OCI-LY7 (cell line): ENCODE measurements around the gene PIGL. TPM values are rescaled to one million over a fixed set of nuclear protein-coding genes. Genes with fewer than 3 reads are reported as not detected.

Experiments used
- BruUV-seq: library from RNA; stranded (reverse); fragments of 400-500 nt; replicated peaks from 2 replicates; lab custom pipeline; 2021; lab: Mats Ljungman, UMichigan
- CTCF ChIA-PET: fragments of 300-600 bp; sonication (Branson Sonifier 250); formaldehyde crosslinking; loops from one replicate; lab custom pipeline; 2022; ENCODE audit warnings: antibody characterized with exemption; ENCODE audit not compliant: unreplicated experiment; lab: Charles Lee
- POLR2A ChIA-PET: fragments of 300-600 bp; sonication (Branson Sonifier 250); formaldehyde crosslinking; loops from one replicate; lab custom pipeline; 2022; ENCODE audit warnings: antibody characterized with exemption; lab: Charles Lee
- DNase-seq: peaks from one replicate; pipeline ENCODE4 v3.0.0-alpha.2; 2015; ENCODE audit warnings: low spot score
- H2AFZ ChIP-seq: fragments of 200-600 bp; sonication (generic), shearing (Covaris generic); 2 replicates; pipeline ENCODE4 v1.6.1; 2014; ENCODE audit warnings: mild to moderate bottlenecking, antibody characterized with exemption, low read length, moderate library complexity
- H3K27ac ChIP-seq: fragments of 200-600 bp; sonication (generic); 2 replicates; pipeline ENCODE4 v1.5.1; 2014; ENCODE audit warnings: mixed run types, low read depth, mild to moderate bottlenecking, moderate library complexity, low read length, inconsistent platforms; ENCODE audit not compliant: poor library complexity, severe bottlenecking
- H3K36me3 ChIP-seq: fragments of 200-600 bp; sonication (generic); 2 replicates; pipeline ENCODE4 v1.6.1; 2014; ENCODE audit warnings: mild to moderate bottlenecking, antibody characterized with exemption, low read length, moderate library complexity, mixed read lengths; ENCODE audit not compliant: insufficient read depth
- H3K4me1 ChIP-seq: fragments of 200-600 bp; sonication (generic); 2 replicates; pipeline ENCODE4 v1.5.1; 2014; ENCODE audit warnings: mild to moderate bottlenecking, low read length; ENCODE audit not compliant: insufficient read depth, poor library complexity, severe bottlenecking
- H3K4me2 ChIP-seq: fragments of 200-600 bp; sonication (generic); 2 replicates; pipeline ENCODE4 v1.6.1; 2014; ENCODE audit warnings: mild to moderate bottlenecking, low read length
- H3K4me3 ChIP-seq: fragments of 200-600 bp; sonication (generic); 2 replicates; pipeline ENCODE4 v1.5.1; 2014; ENCODE audit warnings: mild to moderate bottlenecking, low read depth, low read length; ENCODE audit not compliant: poor library complexity, severe bottlenecking
- H3K79me2 ChIP-seq: fragments of 200-600 bp; sonication (generic); 2 replicates; pipeline ENCODE4 v1.6.1; 2016; ENCODE audit warnings: low read depth, mild to moderate bottlenecking, low read length, moderate library complexity, mixed read lengths; ENCODE audit not compliant: insufficient read depth
- H3K9me2 ChIP-seq: fragments of 200-600 bp; sonication (generic); 2 replicates; pipeline ENCODE4 v1.6.1; 2016; ENCODE audit warnings: mild to moderate bottlenecking, low read length, mixed read lengths; ENCODE audit not compliant: insufficient read depth
- H3K9me3 ChIP-seq: fragments of 200-600 bp; sonication (generic); 2 replicates; pipeline ENCODE4 v1.6.1; 2014; ENCODE audit warnings: mild to moderate bottlenecking, mixed run types, low read length, mixed read lengths
- H4K20me1 ChIP-seq: fragments of 200-600 bp; sonication (generic); 2 replicates; pipeline ENCODE4 v1.6.1; 2014; ENCODE audit warnings: mild to moderate bottlenecking, antibody characterized with exemption, low read length, moderate library complexity, mixed read lengths; ENCODE audit not compliant: insufficient read depth
- CTCF ChIP-seq: fragments of 200-600 bp; sonication (generic); conservative IDR thresholded peaks from 2 replicates; pipeline ENCODE4 v1.5.1; 2014; ENCODE audit warnings: mild to moderate bottlenecking, antibody characterized with exemption, low read length, moderate library complexity, mixed read lengths
- EZH2phosphoT487 ChIP-seq: fragments of 200-600 bp; sonication (generic); IDR thresholded peaks from 2 replicates; pipeline ENCODE4 v1.6.1; 2018; ENCODE audit warnings: low read depth, borderline replicate concordance, mild to moderate bottlenecking, mixed run types, antibody characterized with exemption, low read length, moderate library complexity, mixed read lengths
- intact Hi-C: fragments of 100-400 bp; cut with micrococcal nuclease; formaldehyde crosslinking; loops from one replicate; pipeline ENCODE4 v1.10.0; 2022; ENCODE audit not compliant: unreplicated experiment
- total RNA-seq, 2 experiments: library from RNA; depleted of rRNA in 1 of 2; stranded (reverse); fragments of >200 nt in 1 of 2; shearing (Covaris generic) in 1 of 2; gene quantifications; 2 replicates each; pipeline ENCODE4 v1.2.3, GENCODE V29; 2014 to 2022

PIGL gene
- total RNA-seq, 2 experiments from 2014 or later = 39.4 to 43.6 TPM

- peaks cover 53% of the 10 kb centered on the region for H3K4me1 ChIP-seq
- CTCF ChIA-PET = interaction anchor here (0.6 kb wide), 2 partner anchors 47 to 236 kb away, joined by 3 to 4 read pairs; no protein-coding TSS in a partner anchor
- no peaks in the 10 kb centered on the region for H3K9me2 ChIP-seq
- no peaks in the 10 kb centered on the region; the same call in 1 of the 2 replicates for H3K36me3 ChIP-seq
- peak overlapping the region; percentile 85; the same call in 1 of the 2 replicates for H2AFZ ChIP-seq
- H3K79me2 ChIP-seq = no peaks in the 10 kb centered on the region
- peak overlapping the region; percentile 82 for H3K27ac ChIP-seq
- no TSS peak for BruUV-seq
- intact Hi-C loops = loop anchor here (2.0 to 5.0 kb wide), 2 partner anchors 67 to 68 kb away; partner anchors contain the start of genes CENPV, NCOR1 and PIGL
- H3K4me2 ChIP-seq = peak overlapping the region; percentile 77
- POLR2A ChIA-PET = interaction anchor here (0.6 kb wide), 1 partner anchor 60 kb away, joined by 4 read pairs; no protein-coding TSS in a partner anchor
- H3K9me3 ChIP-seq = no peaks in the 10 kb centered on the region
- H3K4me3 ChIP-seq = no peak overlapping the region
- no peak for DNase-seq
- no peaks in the 10 kb centered on the region for H4K20me1 ChIP-seq
- no peak for TF ChIP-seq EZH2phosphoT487
- peak; percentile 86 for TF ChIP-seq CTCF
Observed at GRCh38 chr17:16285646-16286008, 68.6 kb downstream of the PIGL start.

GRCh38 chr17:16286009-16286946 is 69.3 kb downstream of the PIGL start:
- Histone ChIP-seq H3K79me2 (no peaks in the 10 kb centered on the region), H4K20me1 (no peaks in the 10 kb centered on the region), H3K27ac (peak overlapping the region; percentile 82), H3K36me3 (no peaks in the 10 kb centered on the region; the same call in 1 of the 2 replicates), H2AFZ (peak overlapping the region; percentile 85), H3K9me3 (no peaks in the 10 kb centered on the region), H3K9me2 (no peaks in the 10 kb centered on the region), H3K4me2 (peak overlapping the region; percentile 77), H3K4me1 (peaks cover 55% of the 10 kb centered on the region), H3K4me3 (peak overlapping the region; percentile 51)
- intact Hi-C loops = loop anchor here (2.0 to 5.0 kb wide), 2 partner anchors 67 to 69 kb away; partner anchors contain the start of genes CENPV, NCOR1 and PIGL
- no TSS peak for BruUV-seq
- TF ChIP-seq CTCF = peak; percentile 61; the same call in 1 of the 2 replicates
- no peak for TF ChIP-seq EZH2phosphoT487
- DNase-seq = peak; percentile 67
- POLR2A ChIA-PET = interaction anchor here (0.6 kb wide), 1 partner anchor 61 kb away, joined by 4 read pairs; no protein-coding TSS in a partner anchor
- CTCF ChIA-PET = interaction anchor here (0.6 to 1.3 kb wide), 2 partner anchors 48 to 63 kb away, joined by 4 to 5 read pairs; no protein-coding TSS in a partner anchor
